DMS 273 (cell line): ENCODE measurements around the gene TLNRD1.

Experiments
- DNase-seq: peaks from one replicate; lab custom pipeline; 2025; ENCODE audit not compliant: unreplicated experiment; lab: John Stamatoyannopoulos, UW

TLNRD1 gene

GRCh38 chr15:81025721-81026370 is 25.1 kb downstream of the TLNRD1 start:
- DNase-seq, result no peak

- no peak for DNase-seq
Measured at GRCh38 chr15:81026836-81027599, 26.3 kb downstream of the TLNRD1 start.

GRCh38 chr15:81029414-81030300 is 28.9 kb downstream of the TLNRD1 start:
- no peak for DNase-seq

- DNase-seq, result no peak
Measured at GRCh38 chr15:81030301-81030750, 29.6 kb downstream of the TLNRD1 start.

GRCh38 chr15:81031203-81031602 is 30.5 kb downstream of the TLNRD1 start:
- no peak for DNase-seq

- no peak for DNase-seq
Measured at GRCh38 chr15:81032355-81032754, 31.6 kb downstream of the TLNRD1 start.

GRCh38 chr15:81032818-81033217 is 32.1 kb downstream of the TLNRD1 start:
- DNase-seq, result no peak

GRCh38 chr15:81033508-81033907 is 32.8 kb downstream of the TLNRD1 start:
- DNase-seq, result no peak

GRCh38 chr15:81037952-81038743 is 37.4 kb downstream of the TLNRD1 start:
- no peak for DNase-seq

GRCh38 chr15:81038975-81039607 is 38.4 kb downstream of the TLNRD1 start:
- DNase-seq, result no peak

GRCh38 chr15:81040757-81041156 is 40.0 kb downstream of the TLNRD1 start:
- DNase-seq, result no peak

- DNase-seq, result no peak
Measured at GRCh38 chr15:81043281-81043934, 42.7 kb downstream of the TLNRD1 start.

- no peak for DNase-seq
Measured at GRCh38 chr15:81043935-81044575, 43.3 kb downstream of the TLNRD1 start.

- no peak for DNase-seq
Measured at GRCh38 chr15:81046290-81046689, 45.6 kb downstream of the TLNRD1 start.

GRCh38 chr15:81047928-81048327 is 47.2 kb downstream of the TLNRD1 start:
- no peak for DNase-seq

GRCh38 chr15:81049835-81050234 is 49.1 kb downstream of the TLNRD1 start:
- DNase-seq, result peak; percentile 72

- no peak for DNase-seq
Measured at GRCh38 chr15:81050259-81050658, 49.5 kb downstream of the TLNRD1 start.

GRCh38 chr15:81050805-81051204 is 50.1 kb downstream of the TLNRD1 start:
- peak; percentile 28 for DNase-seq

GRCh38 chr15:81052046-81052445 is 51.3 kb downstream of the TLNRD1 start:
- DNase-seq, result no peak
